SU-DHL-6 (cell line): ENCODE data around the gene CINP.

Experiments used
- CTCF ChIP-seq: fragments of 200-600 bp; sonication (generic); IDR thresholded peaks from one replicate; pipeline ENCODE4 v1.5.1; 2017; ENCODE audit warnings: antibody characterized with exemption, mild to moderate bottlenecking, low read length, moderate library complexity; ENCODE audit not compliant: insufficient read depth, poor library complexity, severe bottlenecking
- EZH2phosphoT487 ChIP-seq: fragments of 200-600 bp; sonication (generic), shearing (Covaris generic); conservative IDR thresholded peaks from 2 replicates; pipeline ENCODE4 v1.6.1; 2018; ENCODE audit warnings: mild to moderate bottlenecking, antibody characterized with exemption, low read length, moderate library complexity, mixed read lengths

- TF ChIP-seq CTCF (no peak), EZH2phosphoT487 (no peak)
Measured at GRCh38 chr14:102335163-102335562, 27.5 kb downstream of the CINP start.
